ENCODE results near the gene ANKRD36.
"Not testable (repeated sequence)": the region's sequence is repeated elsewhere in the genome, so short reads cannot be mapped to it uniquely, and the experiment has no call there.

ANKRD36 gene

GRCh38 chr2:97095661-97096060 is 17.3 kb upstream of the ANKRD36 start:
- no peak for ATAC-seq
- Mint-ChIP-seq H3K27ac (peak overlapping the region; percentile 72), H3K4me3 (peak overlapping the region; percentile 76), H3K27me3 (peaks cover 13% of the 10 kb centered on the region), H3K36me3 (peaks cover 5% of the 10 kb centered on the region), H3K4me1 (peaks cover 12% of the 10 kb centered on the region), H3K9me3 (peaks cover 2% of the 10 kb centered on the region)

- Mint-ChIP-seq H3K27me3 (peaks cover 13% of the 10 kb centered on the region), H3K4me1 (peaks cover 12% of the 10 kb centered on the region)
- not testable (repeated sequence) for H3K27ac Mint-ChIP-seq, H3K36me3 Mint-ChIP-seq, H3K4me3 Mint-ChIP-seq, H3K9me3 Mint-ChIP-seq, ATAC-seq
Measured at GRCh38 chr2:97098786-97099372, 14.1 kb upstream of the ANKRD36 start.

GRCh38 chr2:97106878-97107277 is 6.1 kb upstream of the ANKRD36 start:
- not testable (repeated sequence) for H3K4me1 Mint-ChIP-seq, H3K36me3 Mint-ChIP-seq, H3K27ac Mint-ChIP-seq, H3K9me3 Mint-ChIP-seq, H3K4me3 Mint-ChIP-seq, ATAC-seq
- H3K27me3 Mint-ChIP-seq = peaks cover 23% of the 10 kb centered on the region

- not testable (repeated sequence) for H3K9me3 Mint-ChIP-seq, ATAC-seq
Measured at GRCh38 chr2:97111246-97111645, 1.7 kb upstream of the ANKRD36 start.

GRCh38 chr2:97112320-97113049 is 468 bp upstream of the ANKRD36 start:
- not testable (repeated sequence) for H3K9me3 Mint-ChIP-seq, H3K4me1 Mint-ChIP-seq, H3K36me3 Mint-ChIP-seq
- Mint-ChIP-seq H3K27ac (peak overlapping the region; percentile 98), H3K4me3 (peak overlapping the region; percentile 99), H3K27me3 (peaks cover 15% of the 10 kb centered on the region)
- peak; percentile 73 for ATAC-seq

More at GRCh38 chr2:97111246-97111645, 1.7 kb upstream of the ANKRD36 start:
- H3K36me3 Mint-ChIP-seq, H3K27ac Mint-ChIP-seq, H3K4me3 Mint-ChIP-seq, H3K4me1 Mint-ChIP-seq: not testable (repeated sequence)
- peaks cover 15% of the 10 kb centered on the region for H3K27me3 Mint-ChIP-seq

GRCh38 chr2:97113882-97114255 is 916 bp downstream of the ANKRD36 start:
- peak; percentile 61 for ATAC-seq
- H3K9me3 Mint-ChIP-seq, H3K4me1 Mint-ChIP-seq, H3K27me3 Mint-ChIP-seq, H3K36me3 Mint-ChIP-seq: not testable (repeated sequence)
- H3K4me3 Mint-ChIP-seq = peak overlapping the region; percentile 99
- peak overlapping the region; percentile 98 for H3K27ac Mint-ChIP-seq

- not testable (repeated sequence) for H3K27me3 Mint-ChIP-seq, H3K27ac Mint-ChIP-seq, ATAC-seq, H3K4me3 Mint-ChIP-seq, H3K9me3 Mint-ChIP-seq, H3K4me1 Mint-ChIP-seq
- H3K36me3 Mint-ChIP-seq = peaks cover 24% of the 10 kb centered on the region
Measured at GRCh38 chr2:97129090-97129489, 16.1 kb downstream of the ANKRD36 start.

GRCh38 chr2:97144016-97144415 is 31.1 kb downstream of the ANKRD36 start:
- H3K27me3 Mint-ChIP-seq, H3K4me1 Mint-ChIP-seq, H3K9me3 Mint-ChIP-seq, H3K27ac Mint-ChIP-seq, H3K4me3 Mint-ChIP-seq, ATAC-seq: not testable (repeated sequence)
- peaks cover 48% of the 10 kb centered on the region for H3K36me3 Mint-ChIP-seq

- H3K4me3 Mint-ChIP-seq, H3K27me3 Mint-ChIP-seq, H3K4me1 Mint-ChIP-seq, ATAC-seq, H3K27ac Mint-ChIP-seq: not testable (repeated sequence)
- peaks cover 48% of the 10 kb centered on the region for H3K36me3 Mint-ChIP-seq
- H3K9me3 Mint-ChIP-seq = peaks cover 10% of the 10 kb centered on the region
Measured at GRCh38 chr2:97166548-97166947, 53.6 kb downstream of the ANKRD36 start.

- H3K4me3 Mint-ChIP-seq, H3K27me3 Mint-ChIP-seq, ATAC-seq, H3K27ac Mint-ChIP-seq, H3K4me1 Mint-ChIP-seq: not testable (repeated sequence)
- H3K36me3 Mint-ChIP-seq = peaks cover 47% of the 10 kb centered on the region
- H3K9me3 Mint-ChIP-seq = peaks cover 10% of the 10 kb centered on the region
Measured at GRCh38 chr2:97167938-97168337, 55.0 kb downstream of the ANKRD36 start.

GRCh38 chr2:97168583-97168982 is 55.6 kb downstream of the ANKRD36 start:
- not testable (repeated sequence) for ATAC-seq, H3K27ac Mint-ChIP-seq, H3K27me3 Mint-ChIP-seq, H3K4me1 Mint-ChIP-seq, H3K4me3 Mint-ChIP-seq
- H3K9me3 Mint-ChIP-seq = peaks cover 10% of the 10 kb centered on the region
- peaks cover 50% of the 10 kb centered on the region for H3K36me3 Mint-ChIP-seq

GRCh38 chr2:97180391-97180790 is 67.4 kb downstream of the ANKRD36 start:
- ATAC-seq, H3K4me3 Mint-ChIP-seq, H3K9me3 Mint-ChIP-seq, H3K4me1 Mint-ChIP-seq, H3K27ac Mint-ChIP-seq, H3K27me3 Mint-ChIP-seq: not testable (repeated sequence)
- H3K36me3 Mint-ChIP-seq = peaks cover 22% of the 10 kb centered on the region

GRCh38 chr2:97195349-97195748 is 82.4 kb downstream of the ANKRD36 start:
- H3K9me3 Mint-ChIP-seq, ATAC-seq, H3K27me3 Mint-ChIP-seq, H3K4me3 Mint-ChIP-seq: not testable (repeated sequence)
- peaks cover 15% of the 10 kb centered on the region for H3K4me1 Mint-ChIP-seq
- H3K36me3 Mint-ChIP-seq = peaks cover 53% of the 10 kb centered on the region
- peak overlapping the region; percentile 25 for H3K27ac Mint-ChIP-seq

- H3K9me3 Mint-ChIP-seq, H3K4me3 Mint-ChIP-seq, H3K27ac Mint-ChIP-seq, ATAC-seq, H3K27me3 Mint-ChIP-seq: not testable (repeated sequence)
- Mint-ChIP-seq H3K4me1 (peaks cover 15% of the 10 kb centered on the region), H3K36me3 (peaks cover 43% of the 10 kb centered on the region)
Measured at GRCh38 chr2:97197251-97197650, 84.3 kb downstream of the ANKRD36 start.

- ATAC-seq, H3K27ac Mint-ChIP-seq, H3K4me3 Mint-ChIP-seq, H3K4me1 Mint-ChIP-seq, H3K9me3 Mint-ChIP-seq, H3K27me3 Mint-ChIP-seq: not testable (repeated sequence)
- H3K36me3 Mint-ChIP-seq = peaks cover 23% of the 10 kb centered on the region
Measured at GRCh38 chr2:97200887-97201286, 87.9 kb downstream of the ANKRD36 start.

- not testable (repeated sequence) for H3K9me3 Mint-ChIP-seq, ATAC-seq, H3K4me3 Mint-ChIP-seq, H3K4me1 Mint-ChIP-seq, H3K27me3 Mint-ChIP-seq, H3K27ac Mint-ChIP-seq
- peaks cover 17% of the 10 kb centered on the region for H3K36me3 Mint-ChIP-seq
Measured at GRCh38 chr2:97202643-97203250, 89.8 kb downstream of the ANKRD36 start.
